A673 (cell line): ENCODE measurements around the gene SHC4.

ENCODE experiments used
- EZH2 ChIP-seq: fragments of 200-600 bp; sonication (generic); IDR thresholded peaks from 2 replicates; pipeline ENCODE4 v1.6.1; 2017; ENCODE audit warnings: borderline replicate concordance, low read depth, mild to moderate bottlenecking, mixed read lengths, antibody characterized with exemption, low read length; ENCODE audit not compliant: poor library complexity, severe bottlenecking
- TF ChIP-seq, protein P1 (sequence below): fragments of 300-800, 200-600 bp; sonication (generic); conservative IDR thresholded peaks from 2 replicates; pipeline ENCODE4 v1.5.1; 2017; ENCODE audit warnings: low read depth, mild to moderate bottlenecking, antibody characterized with exemption, low read length, moderate library complexity, mixed read lengths

- TF ChIP-seq, protein P1, sequence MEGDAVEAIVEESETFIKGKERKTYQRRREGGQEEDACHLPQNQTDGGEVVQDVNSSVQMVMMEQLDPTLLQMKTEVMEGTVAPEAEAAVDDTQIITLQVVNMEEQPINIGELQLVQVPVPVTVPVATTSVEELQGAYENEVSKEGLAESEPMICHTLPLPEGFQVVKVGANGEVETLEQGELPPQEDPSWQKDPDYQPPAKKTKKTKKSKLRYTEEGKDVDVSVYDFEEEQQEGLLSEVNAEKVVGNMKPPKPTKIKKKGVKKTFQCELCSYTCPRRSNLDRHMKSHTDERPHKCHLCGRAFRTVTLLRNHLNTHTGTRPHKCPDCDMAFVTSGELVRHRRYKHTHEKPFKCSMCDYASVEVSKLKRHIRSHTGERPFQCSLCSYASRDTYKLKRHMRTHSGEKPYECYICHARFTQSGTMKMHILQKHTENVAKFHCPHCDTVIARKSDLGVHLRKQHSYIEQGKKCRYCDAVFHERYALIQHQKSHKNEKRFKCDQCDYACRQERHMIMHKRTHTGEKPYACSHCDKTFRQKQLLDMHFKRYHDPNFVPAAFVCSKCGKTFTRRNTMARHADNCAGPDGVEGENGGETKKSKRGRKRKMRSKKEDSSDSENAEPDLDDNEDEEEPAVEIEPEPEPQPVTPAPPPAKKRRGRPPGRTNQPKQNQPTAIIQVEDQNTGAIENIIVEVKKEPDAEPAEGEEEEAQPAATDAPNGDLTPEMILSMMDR, result no peak
- no peak for TF ChIP-seq EZH2
Observed at GRCh38 chr15:48891232-48891765, 72.4 kb downstream of the SHC4 start.
